HepG2 (cell line): ENCODE measurements around the gene MACROD2. TPM values are rescaled to one million over a fixed set of nuclear protein-coding genes. Genes with fewer than 3 reads are reported as not detected.

Experiments used
- ATAC-seq: fragments of 200-7000 bp; cut with Tn5 transposase; 3 replicates; pipeline ENCODE4 v1.9.1; 2020; ENCODE audit warnings: mild to moderate bottlenecking, moderate library complexity
- BruUV-seq: library from RNA; stranded (reverse); fragments of 400-500 nt; replicated peaks from 2 replicates; lab custom pipeline; 2021; lab: Mats Ljungman, UMichigan
- CTCF ChIA-PET: fragments of 300-600 bp; formaldehyde crosslinking; extraction: SDS; loops from one replicate; lab custom pipeline; 2021; ENCODE audit warnings: low total read pairs, inconsistent platforms, low intra/inter-chr PET ratio; lab: Yijun Ruan, JAX
- POLR2A ChIA-PET: fragments of 350-600 bp; sonication (Branson Sonifier 250); formaldehyde crosslinking; loops from one replicate; lab custom pipeline; 2020; ENCODE audit warnings: antibody characterized with exemption, inconsistent platforms; lab: Yijun Ruan, JAX
- DNase-seq: peaks from one replicate; pipeline ENCODE4 v3.0.0-alpha.2; 2015; ENCODE audit warnings: low spot score
- FAIRE-seq: peaks from 3 replicates; lab custom pipeline; 2011; peaks lifted over from hg19 to GRCh38; lab: Jason Lieb, UNC
- H2AFZ ChIP-seq: one replicate; pipeline ENCODE4 v1.6.1; 2011; ENCODE audit warnings: low read length, inconsistent platforms
- H3K27ac ChIP-seq: fragments of 300-600 bp; 3 replicates; pipeline ENCODE4 v1.8.0; 2011; ENCODE audit warnings: mixed run types, mild to moderate bottlenecking, mixed read lengths, low read length, inconsistent platforms; ENCODE audit not compliant: insufficient read depth; ENCODE audit errors: extremely low read length
- H3K27me3 ChIP-seq, 2 experiments: fragments of 200-600 bp in 1 of 2; 2 replicates in 1 of 2; 3 replicates in 1 of 2; pipeline versions ENCODE4 v1.6.0 to v1.8.0; 2011; ENCODE audit warnings: low read length in 2 of 2, mild to moderate bottlenecking in 2 of 2, moderate library complexity in 2 of 2, inconsistent platforms in 1 of 2; ENCODE audit not compliant: insufficient read depth in 2 of 2, control insufficient read depth in 1 of 2
- H3K36me3 ChIP-seq, 2 experiments: fragments of 200-600 bp in 1 of 2; replicated peaks in 1 of 2; 2 replicates in 1 of 2; 3 replicates in 1 of 2; pipeline versions ENCODE4 v1.5.1 to v1.8.0; 2011; ENCODE audit warnings: low read length in 2 of 2, inconsistent platforms in 1 of 2; ENCODE audit not compliant: insufficient read depth in 2 of 2, control insufficient read depth in 1 of 2
- H3K4me1 ChIP-seq: 2 replicates; pipeline ENCODE4 v1.5.1; 2012; ENCODE audit warnings: low read length, inconsistent platforms; ENCODE audit not compliant: insufficient read depth
- H3K4me2 ChIP-seq: 2 replicates; pipeline ENCODE4 v1.6.0; 2011; ENCODE audit warnings: low read depth, low read length, inconsistent platforms
- H3K4me3 ChIP-seq, 3 experiments: fragments of 200-600 bp in 1 of 3; sonication (generic), shearing (Covaris generic) in 1 of 3; replicated peaks in 1 of 3; 2 replicates each; pipeline ENCODE4 v1.5.1; 2011 to 2016; ENCODE audit warnings: low read length in 3 of 3, inconsistent platforms in 2 of 3, low read depth in 2 of 3, mild to moderate bottlenecking in 2 of 3, control low read depth in 1 of 3, mixed read lengths in 1 of 3; ENCODE audit not compliant: insufficient read depth in 1 of 3
- H3K79me2 ChIP-seq: one replicate; pipeline ENCODE4 v1.6.1; 2011; ENCODE audit warnings: low read length, inconsistent platforms; ENCODE audit not compliant: insufficient read depth
- H3K9ac ChIP-seq: 2 replicates; pipeline ENCODE4 v1.6.0; 2011; ENCODE audit warnings: mild to moderate bottlenecking, low read depth, low read length, inconsistent platforms; ENCODE audit not compliant: insufficient read depth
- H3K9me3 ChIP-seq: 2 replicates; pipeline ENCODE4 v1.5.1; 2012; ENCODE audit warnings: mild to moderate bottlenecking, low read length
- H4K20me1 ChIP-seq: 2 replicates; pipeline ENCODE4 v1.6.0; 2011; ENCODE audit warnings: inconsistent platforms, mild to moderate bottlenecking, low read length, moderate library complexity; ENCODE audit not compliant: insufficient read depth
- AKAP8 ChIP-seq: sonication (generic); formaldehyde crosslinking; IDR thresholded peaks from 2 replicates; pipeline ENCODE4 v1.5.1; 2020; ENCODE audit warnings: mild to moderate bottlenecking, missing genetic modification reagents
- DDIT3 ChIP-seq: sonication (generic); formaldehyde crosslinking; IDR thresholded peaks from 2 replicates; pipeline ENCODE4 v1.4.0; 2020; ENCODE audit warnings: mild to moderate bottlenecking, missing genetic modification reagents
- MYPOP ChIP-seq: sonication (generic); formaldehyde crosslinking; IDR thresholded peaks from 2 replicates; pipeline ENCODE4 v1.8.1; 2023; ENCODE audit warnings: mild to moderate bottlenecking, moderate library complexity, missing genetic modification reagents
- MZF1 ChIP-seq: sonication (generic); formaldehyde crosslinking; IDR thresholded peaks from 2 replicates; pipeline ENCODE4 v1.8.1; 2023; ENCODE audit warnings: mild to moderate bottlenecking, missing genetic modification reagents, borderline replicate concordance
- PCBP1 ChIP-seq: fragments of 200-400 bp; formaldehyde crosslinking; IDR thresholded peaks from 2 replicates; pipeline ENCODE4 v1.6.1; 2017; ENCODE audit warnings: mild to moderate bottlenecking, low read depth, low read length, borderline replicate concordance
- RFX3 ChIP-seq: IDR thresholded peaks from 2 replicates; pipeline ENCODE4 v1.6.1; 2016; ENCODE audit warnings: missing biosample characterization, missing genetic modification reagents
- TFE3 ChIP-seq: IDR thresholded peaks from 2 replicates; pipeline ENCODE4 v1.6.1; 2016
- ZBTB40 ChIP-seq, 2 experiments: fragments of 450-650 bp in 1 of 2; sonication (generic) in 1 of 2; formaldehyde crosslinking in 1 of 2; IDR thresholded peaks; 2 replicates each; pipeline versions ENCODE4 v1.6.1 to v1.8.0; 2016 to 2022; ENCODE audit warnings: antibody characterized with exemption in 1 of 2, mild to moderate bottlenecking in 1 of 2, missing genetic modification reagents in 1 of 2
- ZBTB7B ChIP-seq: sonication (generic); formaldehyde crosslinking; IDR thresholded peaks from 2 replicates; pipeline ENCODE4 v1.4.0; 2020; ENCODE audit warnings: missing genetic modification reagents
- ZNF333 ChIP-seq: sonication (generic); formaldehyde crosslinking; IDR thresholded peaks from 2 replicates; pipeline ENCODE4 v1.4.0; 2020; ENCODE audit warnings: mild to moderate bottlenecking, missing genetic modification reagents, borderline replicate concordance
- ZNF484 ChIP-seq: sonication (generic); formaldehyde crosslinking; IDR thresholded peaks from 2 replicates; pipeline ENCODE4 v1.5.1; 2020; ENCODE audit warnings: mild to moderate bottlenecking, low read depth, missing genetic modification reagents, borderline replicate concordance
- WGBS: methylation state at CpG from one replicate; pipeline ENCODE4 v1.1.6; 2017; ENCODE audit warnings: low lambda C conversion rate; 5-methylcytosine and 5-hydroxymethylcytosine counted together
- in situ Hi-C: cut with HindIII; loops from 2 replicates; pipeline ENCODE4 v1.10.0; 2017; ENCODE audit warnings: low pct_unique_long_range_greater_than_20kb; ENCODE audit not compliant: extremely low pct_ligation_motif_present
- intact Hi-C: fragments of 100-400 bp; cut with micrococcal nuclease; formaldehyde crosslinking; loops from one replicate; pipeline ENCODE4 v1.10.0; 2022; ENCODE audit not compliant: unreplicated experiment
- polyA plus RNA-seq, 8 experiments: library from polyadenylated mRNA; depleted of rRNA in 3 of 8; stranded (reverse) in 7 of 8; unstranded in 1 of 8; fragments of >200 nt; fragmentation: Illumina TruSeq in 4 of 8; extraction: Trizol in 4 of 8; gene quantifications; 2 replicates each; pipeline versions ENCODE4 v1.2.1 to v1.2.3, GENCODE V29; 2011 to 2016; ENCODE audit warnings: low read depth in 4 of 8, missing spikeins in 1 of 8, mixed read lengths in 1 of 8; ENCODE audit not compliant: insufficient read depth in 1 of 8
- total RNA-seq, 5 experiments: library from RNA; depleted of rRNA; stranded (reverse); fragments of >200 nt; fragmentation: Illumina TruSeq; extraction: Trizol; gene quantifications; 2 replicates each; pipeline ENCODE4 v1.2.3, GENCODE V29; 2016; ENCODE audit warnings: low read depth in 1 of 5

The MACROD2 gene
- total and polyA plus RNA-seq, 2 of the 13 experiments (the other 11 are each of a cell fraction or from before 2014, with no cell fraction given): 0.13 to 0.51 TPM

GRCh38 chr20:14299831-14300230 lies 304.5 kb downstream of the MACROD2 start (continued):
- no peak for TF ChIP-seq ZBTB40 (IDR thresholded peaks at IDR 0.05)
- no peak for TF ChIP-seq ZBTB40 (CRISPR knock-in tag; IDR thresholded peaks at IDR 0.05)

GRCh38 chr20:14303106-14303505 lies 307.8 kb downstream of the MACROD2 start:
- CTCF ChIA-PET: no interaction called here
- no peaks in the 10 kb centered on the region for H3K79me2 ChIP-seq
- H3K4me1 ChIP-seq: no peaks in the 10 kb centered on the region
- DNase-seq: no peak
- H2AFZ ChIP-seq: no peak overlapping the region
- no TSS peak for BruUV-seq
- intact Hi-C loops (no loop called here), in situ Hi-C loops (no loop called here)
- no peak overlapping the region for H3K9ac ChIP-seq
- H4K20me1 ChIP-seq: no peaks in the 10 kb centered on the region
- no peak overlapping the region for H3K4me3 ChIP-seq
- no peak for FAIRE-seq
- 51% methylated on average over 6 of the region's 6 CpGs for WGBS
- ATAC-seq: no peak
- no peaks in the 10 kb centered on the region for H3K27me3 ChIP-seq
- H3K4me2 ChIP-seq: no peak overlapping the region
- POLR2A ChIA-PET: no interaction called here
- H3K36me3 ChIP-seq: no peaks in the 10 kb centered on the region
- no peak overlapping the region for H3K27ac ChIP-seq
- 0 out of 2 replicates have a peak, but pooled peaks cover 4% of the 10 kb centered on the region for H3K9me3 ChIP-seq
- TF ChIP-seq MZF1 (CRISPR knock-in tag): no peak
- TF ChIP-seq TFE3 (CRISPR knock-in tag): no peak
- no peak for TF ChIP-seq ZNF484 (CRISPR knock-in tag)
- TF ChIP-seq RFX3: no peak
- no peak for TF ChIP-seq MYPOP
- no peak for TF ChIP-seq DDIT3 (CRISPR knock-in tag)
- no peak for TF ChIP-seq PCBP1
- no peak for TF ChIP-seq ZBTB7B (CRISPR knock-in tag)
- TF ChIP-seq ZNF333 (CRISPR knock-in tag): no peak
- TF ChIP-seq AKAP8 (CRISPR knock-in tag): no peak
